GM23248 (cell line): ENCODE measurements around the gene SLC18B1.

Source experiments
- EZH2 ChIP-seq: fragments of 200-600 bp; sonication (generic); IDR thresholded peaks from 2 replicates; pipeline ENCODE4 v1.6.1; 2018; ENCODE audit warnings: antibody characterized with exemption, mild to moderate bottlenecking; ENCODE audit not compliant: insufficient read depth, poor library complexity, severe bottlenecking
- EZH2phosphoT487 ChIP-seq: fragments of 200-600 bp; sonication (generic); IDR thresholded peaks from 2 replicates; pipeline ENCODE4 v1.6.1; 2018; ENCODE audit warnings: antibody characterized with exemption, moderate library complexity, mild to moderate bottlenecking, low read depth; ENCODE audit not compliant: insufficient read depth

- TF ChIP-seq EZH2 (no peak), EZH2phosphoT487 (no peak)
These were observed 12.5 kb downstream of the SLC18B1 start for GRCh38 chr6:132785936-132786335.
